Suprapubic skin (tissue), 3 donors: Measurements from ENCODE around the gene IDH3G.

Experiments
- EP300 ChIP-seq: sonication (generic); formaldehyde crosslinking; IDR thresholded peaks from one replicate; pipeline ENCODE4 v1.6.1; 2017; ENCODE audit warnings: antibody characterized with exemption
- TF ChIP-seq, protein P1 (sequence below), 2 donors: fragments of 200-600 bp in 1 of 2; fragments of 450-650 bp in 1 of 2; sonication (generic) in 1 of 2; IDR thresholded peaks; one replicate each; pipeline ENCODE4 v1.5.1; 2016 to 2019; ENCODE audit warnings: antibody characterized with exemption in 2 of 2, mild to moderate bottlenecking in 1 of 2, moderate library complexity in 1 of 2

- TF ChIP-seq EP300: no peak
- TF ChIP-seq, protein P1, sequence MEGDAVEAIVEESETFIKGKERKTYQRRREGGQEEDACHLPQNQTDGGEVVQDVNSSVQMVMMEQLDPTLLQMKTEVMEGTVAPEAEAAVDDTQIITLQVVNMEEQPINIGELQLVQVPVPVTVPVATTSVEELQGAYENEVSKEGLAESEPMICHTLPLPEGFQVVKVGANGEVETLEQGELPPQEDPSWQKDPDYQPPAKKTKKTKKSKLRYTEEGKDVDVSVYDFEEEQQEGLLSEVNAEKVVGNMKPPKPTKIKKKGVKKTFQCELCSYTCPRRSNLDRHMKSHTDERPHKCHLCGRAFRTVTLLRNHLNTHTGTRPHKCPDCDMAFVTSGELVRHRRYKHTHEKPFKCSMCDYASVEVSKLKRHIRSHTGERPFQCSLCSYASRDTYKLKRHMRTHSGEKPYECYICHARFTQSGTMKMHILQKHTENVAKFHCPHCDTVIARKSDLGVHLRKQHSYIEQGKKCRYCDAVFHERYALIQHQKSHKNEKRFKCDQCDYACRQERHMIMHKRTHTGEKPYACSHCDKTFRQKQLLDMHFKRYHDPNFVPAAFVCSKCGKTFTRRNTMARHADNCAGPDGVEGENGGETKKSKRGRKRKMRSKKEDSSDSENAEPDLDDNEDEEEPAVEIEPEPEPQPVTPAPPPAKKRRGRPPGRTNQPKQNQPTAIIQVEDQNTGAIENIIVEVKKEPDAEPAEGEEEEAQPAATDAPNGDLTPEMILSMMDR (IDR thresholded peaks at IDR 0.05): no peak
These were observed 6.6 kb upstream of the IDH3G start for GRCh38 chrX:153800746-153801145.
